HG03432 (cell line): ENCODE results near the gene RPL27.

ENCODE experiments used
- ATAC-seq: cut with Tn5 transposase; IDR thresholded peaks from one replicate; pipeline ENCODE4 v1.9.1; 2021; ENCODE audit warnings: mild to moderate bottlenecking, moderate library complexity; ENCODE audit not compliant: unreplicated experiment

The RPL27 gene

GRCh38 chr17:43044024-43044423 lies 45.8 kb downstream of the RPL27 start:
- ATAC-seq = no peak

- ATAC-seq = no peak
Measured at GRCh38 chr17:43051969-43052368, 53.8 kb downstream of the RPL27 start.
